Upper lobe of left lung (tissue), 6 donors: ENCODE data around the gene OAT. TPM values are rescaled to one million over a fixed set of nuclear protein-coding genes. Genes with fewer than 3 reads are reported as not detected.

Source experiments
- ATAC-seq, 2 donors: fragments of 200-7000 bp; cut with Tn5 transposase; one replicate each; pipeline ENCODE4 v1.9.1; 2022; ENCODE audit warnings: mild to moderate bottlenecking in 2 of 2, moderate library complexity in 2 of 2; ENCODE audit not compliant: low FRiP score in 2 of 2
- DNase-seq, 2 donors: peaks; one replicate each; pipeline ENCODE4 v3.0.0-alpha.2; 2019 to 2020
- H3K27ac ChIP-seq, 4 donors: fragments of 200-600 bp; sonication (generic); one replicate each; pipeline ENCODE4 v1.5.1; 2016 to 2019
- H3K27me3 ChIP-seq, 4 donors: fragments of 200-600 bp; sonication (generic); one replicate each; pipeline ENCODE4 v1.5.1; 2017 to 2019
- H3K36me3 ChIP-seq, 4 donors: fragments of 200-600 bp; sonication (generic); one replicate each; pipeline ENCODE4 v1.5.1; 2016 to 2019
- H3K4me1 ChIP-seq, 4 donors: fragments of 200-600 bp; sonication (generic); one replicate each; pipeline ENCODE4 v1.5.1; 2018 to 2019
- H3K4me3 ChIP-seq, 4 donors: fragments of 200-600 bp; sonication (generic); one replicate each; pipeline ENCODE4 v1.5.1; 2017 to 2019; ENCODE audit warnings: mild to moderate bottlenecking in 2 of 4, moderate library complexity in 1 of 4
- H3K9me3 ChIP-seq, 4 donors: fragments of 200-600 bp; sonication (generic); one replicate each; pipeline ENCODE4 v1.5.1; 2018 to 2019
- CTCF ChIP-seq, 6 experiments: fragments of 450-650 bp in 4 of 6; fragments of 200-600 bp in 2 of 6; sonication (generic) in 2 of 6; IDR thresholded peaks; one replicate each; pipeline ENCODE4 v1.5.1; 2016 to 2019; ENCODE audit warnings: antibody characterized with exemption in 6 of 6
- EP300 ChIP-seq, 4 donors: sonication (generic); formaldehyde crosslinking; IDR thresholded peaks; one replicate each; pipeline ENCODE4 v1.5.1; 2017; ENCODE audit warnings: antibody characterized with exemption in 4 of 4, control low read depth in 2 of 4
- POLR2A ChIP-seq, 4 donors: fragments of 450-650 bp; IDR thresholded peaks; one replicate each; pipeline ENCODE4 v1.5.1; 2016 to 2017; ENCODE audit warnings: antibody characterized with exemption in 4 of 4, mild to moderate bottlenecking in 2 of 4
- POLR2AphosphoS5 ChIP-seq, 2 donors: sonication (generic); formaldehyde crosslinking; IDR thresholded peaks; one replicate each; pipeline ENCODE4 v1.5.1; 2017; ENCODE audit warnings: antibody characterized with exemption in 2 of 2
- WGBS, 2 donors: methylation state at CpG; one replicate each; pipeline ENCODE4 v1.1.5; 2017 to 2018; 5-methylcytosine and 5-hydroxymethylcytosine counted together
- total RNA-seq, 6 donors: library from RNA; depleted of rRNA in 4 of 6; stranded (reverse); fragments of >200 nt in 4 of 6; gene quantifications; one replicate each; pipeline versions ENCODE4 v1.1.0 to v1.2.1, GENCODE V29; 2016 to 2021
- donor health status: DM: no; HTN: no; CAD: no; lungs with moderate emphysema.
- donor health status: DM: no; HTN: yes; CAD: no; lungs with severe emphysema.

The OAT gene
- total RNA-seq, 6 donors from 2014 or later = 21.0 to 82.7 (median 48.0) TPM

- TF ChIP-seq CTCF (IDR thresholded peaks at IDR 0.05) = no peak
- TF ChIP-seq POLR2A (IDR thresholded peaks at IDR 0.05) = no peak
- no peak for TF ChIP-seq EP300 (IDR thresholded peaks at IDR 0.05)
- TF ChIP-seq POLR2AphosphoS5 (IDR thresholded peaks at IDR 0.05) = no peak
- ATAC-seq (no peak), DNase-seq (no peak)
- no peak overlapping the region for H3K4me3 ChIP-seq
- no peaks in the 10 kb centered on the region for H3K4me1 ChIP-seq
- H3K36me3 ChIP-seq = no peaks in the 10 kb centered on the region
- WGBS, 2 donors = 84 to 85% methylated on average over 5 of the region's 5 CpGs
- peaks cover 0 to 2% (median under 1%) of the 10 kb centered on the region in 4 donors for H3K9me3 ChIP-seq
- H3K27me3 ChIP-seq = no peaks in the 10 kb centered on the region
- no peak overlapping the region for H3K27ac ChIP-seq
Observed at GRCh38 chr10:124364674-124365073, 54.0 kb downstream of the OAT start.

- no peaks in the 10 kb centered on the region for H3K4me1 ChIP-seq
- no peak overlapping the region for H3K27ac ChIP-seq
- H3K9me3 ChIP-seq = peaks cover 0 to 8% (median 4%) of the 10 kb centered on the region in 4 donors
- H3K4me3 ChIP-seq = no peak overlapping the region
- H3K27me3 ChIP-seq = no peaks in the 10 kb centered on the region
- WGBS, 2 donors = 67 to 83% methylated on average over 6 to 10 of the region's 10 CpGs
- DNase-seq (no peak), ATAC-seq (no peak)
- H3K36me3 ChIP-seq = no peaks in the 10 kb centered on the region
- TF ChIP-seq CTCF (IDR thresholded peaks at IDR 0.05) (no peak), POLR2AphosphoS5 (IDR thresholded peaks at IDR 0.05) (no peak), POLR2A (IDR thresholded peaks at IDR 0.05) (no peak), EP300 (IDR thresholded peaks at IDR 0.05) (no peak)
Observed at GRCh38 chr10:124362568-124362967, 56.2 kb downstream of the OAT start.

- TF ChIP-seq CTCF (IDR thresholded peaks at IDR 0.05) (no peak), EP300 (IDR thresholded peaks at IDR 0.05) (no peak), POLR2A (IDR thresholded peaks at IDR 0.05) (no peak), POLR2AphosphoS5 (IDR thresholded peaks at IDR 0.05) (no peak)
- no peaks in the 10 kb centered on the region for H3K36me3 ChIP-seq
- H3K4me1 ChIP-seq = peaks cover 0 to 8% (median 8%) of the 10 kb centered on the region in 4 donors
- ATAC-seq (no peak), DNase-seq (no peak)
- no peaks in the 10 kb centered on the region for H3K27me3 ChIP-seq
- H3K4me3 ChIP-seq = no peak overlapping the region
- peaks cover 0 to 8% (median 4%) of the 10 kb centered on the region in 4 donors for H3K9me3 ChIP-seq
- 63 to 69% methylated on average over 2 of the region's 2 CpGs for WGBS, 2 donors
- no peak overlapping the region for H3K27ac ChIP-seq
Observed at GRCh38 chr10:124359336-124359832, 59.3 kb downstream of the OAT start.

- Histone ChIP-seq H3K36me3 (no peaks in the 10 kb centered on the region), H3K27ac (no peak overlapping the region), H3K4me3 (no peak overlapping the region), H3K27me3 (no peaks in the 10 kb centered on the region), H3K9me3 (peaks cover 0 to 8% (median 4%) of the 10 kb centered on the region in 4 donors), H3K4me1 (peaks cover 0 to 9% (median 8%) of the 10 kb centered on the region in 4 donors)
- no peak for ATAC-seq
- peak in 1 of 2 donors; percentile 64 for DNase-seq
- WGBS, 2 donors = 71 to 73% methylated on average over 8 to 9 of the region's 9 CpGs
- TF ChIP-seq POLR2AphosphoS5 (IDR thresholded peaks at IDR 0.05) (no peak), POLR2A (IDR thresholded peaks at IDR 0.05) (no peak), CTCF (IDR thresholded peaks at IDR 0.05) (no peak), EP300 (IDR thresholded peaks at IDR 0.05) (no peak)
Observed at GRCh38 chr10:124357561-124357885, 61.2 kb downstream of the OAT start.
